ENCODE data around the gene CBY1. TPM values are rescaled to one million over a fixed set of nuclear protein-coding genes. Genes with fewer than 3 reads are reported as not detected.

CBY1 gene
- total RNA-seq, 1 experiment from 2014 or later = 12.9 TPM

DNA sequence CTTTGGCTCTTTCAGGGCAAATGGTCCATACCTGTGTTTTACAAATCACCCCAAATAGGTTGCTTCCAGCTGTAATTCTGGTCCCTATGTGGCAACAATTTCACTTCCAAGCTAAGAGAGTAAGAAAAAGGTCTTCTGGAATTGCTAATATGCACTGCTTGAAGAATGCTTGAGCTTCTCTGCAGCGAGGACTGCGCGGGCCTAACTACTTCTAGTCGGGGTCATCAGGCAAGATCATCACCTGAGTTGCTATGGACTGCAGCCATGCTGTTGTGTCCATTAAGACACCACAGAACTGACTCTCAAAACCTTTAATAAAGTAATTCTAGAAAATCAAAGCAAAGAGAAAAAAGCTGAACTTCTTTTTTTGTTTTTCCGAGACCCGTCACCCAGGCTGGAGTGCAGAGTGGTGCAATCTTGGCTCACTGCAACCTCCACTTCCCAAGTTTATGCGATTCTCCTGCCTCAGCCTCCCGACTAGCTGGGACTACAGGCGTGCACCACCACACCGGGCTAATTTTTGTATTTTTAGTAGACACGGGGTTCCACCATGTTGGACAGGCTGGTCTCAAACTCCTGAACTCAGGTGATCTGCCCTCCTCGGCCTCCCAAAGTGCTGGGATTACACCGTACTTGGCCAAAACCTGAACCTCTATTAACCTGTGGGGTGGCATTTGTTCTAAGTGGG lies 42.1 kb downstream of the CBY1 start:
- ATAC-seq (no peak), DNase-seq (no peak)
- TF ChIP-seq, protein P1, sequence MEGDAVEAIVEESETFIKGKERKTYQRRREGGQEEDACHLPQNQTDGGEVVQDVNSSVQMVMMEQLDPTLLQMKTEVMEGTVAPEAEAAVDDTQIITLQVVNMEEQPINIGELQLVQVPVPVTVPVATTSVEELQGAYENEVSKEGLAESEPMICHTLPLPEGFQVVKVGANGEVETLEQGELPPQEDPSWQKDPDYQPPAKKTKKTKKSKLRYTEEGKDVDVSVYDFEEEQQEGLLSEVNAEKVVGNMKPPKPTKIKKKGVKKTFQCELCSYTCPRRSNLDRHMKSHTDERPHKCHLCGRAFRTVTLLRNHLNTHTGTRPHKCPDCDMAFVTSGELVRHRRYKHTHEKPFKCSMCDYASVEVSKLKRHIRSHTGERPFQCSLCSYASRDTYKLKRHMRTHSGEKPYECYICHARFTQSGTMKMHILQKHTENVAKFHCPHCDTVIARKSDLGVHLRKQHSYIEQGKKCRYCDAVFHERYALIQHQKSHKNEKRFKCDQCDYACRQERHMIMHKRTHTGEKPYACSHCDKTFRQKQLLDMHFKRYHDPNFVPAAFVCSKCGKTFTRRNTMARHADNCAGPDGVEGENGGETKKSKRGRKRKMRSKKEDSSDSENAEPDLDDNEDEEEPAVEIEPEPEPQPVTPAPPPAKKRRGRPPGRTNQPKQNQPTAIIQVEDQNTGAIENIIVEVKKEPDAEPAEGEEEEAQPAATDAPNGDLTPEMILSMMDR (conservative IDR thresholded peaks at IDR 0.05; ENCODE audit: low read depth, low read length) = no peak
- TF ChIP-seq EZH2 (IDR thresholded peaks at IDR 0.05; ENCODE audit: low read length, unreplicated experiment) (no peak), EZH2phosphoT487 (IDR thresholded peaks at IDR 0.05; ENCODE audit: borderline replicate concordance, low read length) (no peak)
- Histone ChIP-seq H3K36me3 (ENCODE audit: low read depth, low read length) (no peaks in the 10 kb centered on the region; the same call in 1 of the 2 replicates), H3F3A (ENCODE audit: low read length, unreplicated experiment) (peaks cover 14% of the 10 kb centered on the region), H3K4me3 (ENCODE audit: low read length) (peak overlapping the region; percentile 85), H3K9ac (ENCODE audit: low read length) (peak overlapping the region; percentile 97), H3K27me3 (ENCODE audit: low read length) (no peaks in the 10 kb centered on the region), H3K4me1 (ENCODE audit: insufficient read depth, low read length) (peaks cover 35% of the 10 kb centered on the region), H2AFZ (ENCODE audit: low read length) (no peak overlapping the region), H3K79me2 (ENCODE audit: low read length) (peaks cover 64% of the 10 kb centered on the region), H3K4me2 (ENCODE audit: low read length) (peak overlapping the region; percentile 94), H3K9me2 (replicated peaks; ENCODE audit: low read length) (no peaks in the 10 kb centered on the region), H4K20me1 (ENCODE audit: low read length) (peaks cover 23% of the 10 kb centered on the region), H3K27ac (ENCODE audit: low read length) (0 out of 2 replicates have a peak overlapping the region, but pooled peaks have one; percentile 76), H3K9me3 (ENCODE audit: low read length) (no peaks in the 10 kb centered on the region)
- BruUV-seq (replicated peaks) = no TSS peak
- ChIA-PET CTCF (no interaction called here), POLR2A (ENCODE audit: unreplicated experiment) (no interaction called here)
- intact Hi-C loops (cut with micrococcal nuclease) = no loop called here

DNA sequence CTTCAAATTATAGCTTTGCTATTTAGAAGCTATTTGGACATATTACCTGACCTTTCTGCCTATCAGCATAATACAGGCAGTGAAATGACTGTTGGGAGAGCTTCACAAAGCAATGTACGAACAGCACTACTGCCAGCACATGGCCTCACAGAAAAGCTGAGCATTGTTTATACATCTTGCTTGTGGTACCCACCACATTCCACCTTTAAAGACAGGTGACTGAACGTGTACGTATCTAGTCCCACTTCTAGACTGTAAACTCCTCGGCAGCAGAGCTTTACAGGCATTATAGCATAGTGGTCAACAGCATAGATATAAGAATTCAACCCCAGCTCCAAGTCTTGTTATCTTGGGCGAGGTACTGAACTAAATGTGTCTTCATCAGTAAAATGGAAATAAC lies 42.7 kb downstream of the CBY1 start:
- ATAC-seq (no peak), DNase-seq (no peak)
- peak overlapping the region; percentile 76 for H3K27ac ChIP-seq (ENCODE audit: low read length)
- H3K9ac ChIP-seq (ENCODE audit: low read length) = peak overlapping the region; percentile 97
- TF ChIP-seq EZH2phosphoT487 (IDR thresholded peaks at IDR 0.05; ENCODE audit: borderline replicate concordance, low read length) (no peak), EZH2 (IDR thresholded peaks at IDR 0.05; ENCODE audit: low read length, unreplicated experiment) (no peak)
- TF ChIP-seq, protein P1 (conservative IDR thresholded peaks at IDR 0.05; ENCODE audit: low read depth, low read length) = no peak
- ChIA-PET POLR2A (ENCODE audit: unreplicated experiment) (no interaction called here), CTCF (no interaction called here)
- no peak overlapping the region for H2AFZ ChIP-seq (ENCODE audit: low read length)
- intact Hi-C loops (cut with micrococcal nuclease) = no loop called here
- peaks cover 14% of the 10 kb centered on the region for H3F3A ChIP-seq (ENCODE audit: low read length, unreplicated experiment)
- no peaks in the 10 kb centered on the region for H3K9me3 ChIP-seq (ENCODE audit: low read length)
- peaks cover 35% of the 10 kb centered on the region for H3K4me1 ChIP-seq (ENCODE audit: insufficient read depth, low read length)
- H3K36me3 ChIP-seq (ENCODE audit: low read depth, low read length) = no peaks in the 10 kb centered on the region; the same call in 1 of the 2 replicates
- peak overlapping the region; percentile 85 for H3K4me3 ChIP-seq (ENCODE audit: low read length)
- H3K9me2 ChIP-seq (replicated peaks; ENCODE audit: low read length) = no peaks in the 10 kb centered on the region
- BruUV-seq (replicated peaks) = no TSS peak
- peaks cover 23% of the 10 kb centered on the region for H4K20me1 ChIP-seq (ENCODE audit: low read length)
- peaks cover 58% of the 10 kb centered on the region for H3K79me2 ChIP-seq (ENCODE audit: low read length)
- H3K27me3 ChIP-seq (ENCODE audit: low read length) = no peaks in the 10 kb centered on the region
- peak overlapping the region; percentile 94 for H3K4me2 ChIP-seq (ENCODE audit: low read length)

DNA sequence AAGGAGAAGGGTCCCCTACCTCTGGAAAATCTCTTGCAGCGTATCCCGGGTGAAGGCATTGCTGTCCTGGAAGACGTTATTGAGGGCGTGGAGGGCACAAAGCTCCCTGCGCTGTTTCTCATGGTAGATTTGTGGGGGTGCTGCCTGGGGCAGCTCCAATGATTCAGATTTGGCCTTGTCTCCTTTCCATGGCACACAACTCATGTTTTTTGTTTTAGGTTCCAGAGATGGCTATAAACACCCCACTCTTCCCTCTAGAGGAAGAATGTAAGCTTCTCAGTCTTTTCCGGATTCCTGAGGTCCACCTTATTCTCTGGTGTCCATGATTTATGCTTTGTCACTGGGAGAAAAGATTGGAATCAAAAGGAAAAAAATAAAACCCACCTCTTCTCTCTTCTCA lies 43.3 kb downstream of the CBY1 start:
- Histone ChIP-seq H3K4me1 (ENCODE audit: insufficient read depth, low read length) (peaks cover 39% of the 10 kb centered on the region), H3K4me2 (ENCODE audit: low read length) (peak overlapping the region; percentile 94), H2AFZ (ENCODE audit: low read length) (no peak overlapping the region), H3K36me3 (ENCODE audit: low read depth, low read length) (no peaks in the 10 kb centered on the region), H3K4me3 (ENCODE audit: low read length) (peak overlapping the region; percentile 85), H3K9me3 (ENCODE audit: low read length) (no peaks in the 10 kb centered on the region), H4K20me1 (ENCODE audit: low read length) (peaks cover 23% of the 10 kb centered on the region), H3K9me2 (replicated peaks; ENCODE audit: low read length) (no peaks in the 10 kb centered on the region), H3K9ac (ENCODE audit: low read length) (peak overlapping the region; percentile 97), H3F3A (ENCODE audit: low read length, unreplicated experiment) (peaks cover 14% of the 10 kb centered on the region), H3K27me3 (ENCODE audit: low read length) (no peaks in the 10 kb centered on the region), H3K79me2 (ENCODE audit: low read length) (peaks cover 52% of the 10 kb centered on the region), H3K27ac (ENCODE audit: low read length) (peak overlapping the region; percentile 76)
- TF ChIP-seq EZH2 (IDR thresholded peaks at IDR 0.05; ENCODE audit: low read length, unreplicated experiment) (no peak), EZH2phosphoT487 (IDR thresholded peaks at IDR 0.05; ENCODE audit: borderline replicate concordance, low read length) (no peak)
- TF ChIP-seq, protein P1 (conservative IDR thresholded peaks at IDR 0.05; ENCODE audit: low read depth, low read length) = no peak
- intact Hi-C loops (cut with micrococcal nuclease) = no loop called here
- ChIA-PET POLR2A (ENCODE audit: unreplicated experiment) (no interaction called here), CTCF (no interaction called here)
- DNase-seq (peak; percentile 27), ATAC-seq (no peak)
- TSS peak; percentile 83 for BruUV-seq (replicated peaks)

Measured in PC-3 (cell line).